ENCODE data around the gene GRIK4. TPM values are rescaled to one million over a fixed set of nuclear protein-coding genes. Genes with fewer than 3 reads are reported as not detected.

Gene GRIK4
- total RNA-seq, 1 experiment from 2014 or later = 3.3 TPM

DNA sequence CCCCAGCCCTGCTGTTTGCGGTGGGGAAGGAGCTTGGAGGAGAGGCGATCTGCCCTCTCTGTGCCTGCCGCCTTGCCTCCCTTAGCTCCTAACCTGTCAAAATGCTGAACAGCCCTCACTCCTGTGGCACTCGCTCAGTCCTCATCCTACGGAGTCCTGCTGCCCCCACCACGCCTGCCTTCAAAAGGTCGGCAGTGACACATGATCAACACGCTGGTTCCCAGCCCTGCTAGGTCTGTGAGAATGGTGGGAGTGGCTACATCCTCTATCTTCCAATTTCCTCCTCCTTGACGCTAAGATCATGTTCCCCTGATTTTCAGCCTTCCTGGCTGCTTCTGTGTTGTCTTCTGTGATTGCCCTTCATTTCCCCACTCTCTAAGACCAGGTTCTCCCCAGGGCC lies 392.1 kb downstream of the GRIK4 start:
- Mint-ChIP-seq H3K9me3 (no peaks in the 10 kb centered on the region), H3K27ac (no peak overlapping the region), H3K4me3 (no peak overlapping the region), H3K4me1 (peaks cover 9% of the 10 kb centered on the region), H3K27me3 (ENCODE audit: low read depth) (peaks cover 2% of the 10 kb centered on the region; the same call in 1 of the 2 replicates), H3K36me3 (no peaks in the 10 kb centered on the region)
- DNase-seq (ENCODE audit: low spot score) (no peak), ATAC-seq (0 out of 2 replicates have a peak, but pooled peaks have one; percentile 27)
- TF ChIP-seq, protein P1, sequence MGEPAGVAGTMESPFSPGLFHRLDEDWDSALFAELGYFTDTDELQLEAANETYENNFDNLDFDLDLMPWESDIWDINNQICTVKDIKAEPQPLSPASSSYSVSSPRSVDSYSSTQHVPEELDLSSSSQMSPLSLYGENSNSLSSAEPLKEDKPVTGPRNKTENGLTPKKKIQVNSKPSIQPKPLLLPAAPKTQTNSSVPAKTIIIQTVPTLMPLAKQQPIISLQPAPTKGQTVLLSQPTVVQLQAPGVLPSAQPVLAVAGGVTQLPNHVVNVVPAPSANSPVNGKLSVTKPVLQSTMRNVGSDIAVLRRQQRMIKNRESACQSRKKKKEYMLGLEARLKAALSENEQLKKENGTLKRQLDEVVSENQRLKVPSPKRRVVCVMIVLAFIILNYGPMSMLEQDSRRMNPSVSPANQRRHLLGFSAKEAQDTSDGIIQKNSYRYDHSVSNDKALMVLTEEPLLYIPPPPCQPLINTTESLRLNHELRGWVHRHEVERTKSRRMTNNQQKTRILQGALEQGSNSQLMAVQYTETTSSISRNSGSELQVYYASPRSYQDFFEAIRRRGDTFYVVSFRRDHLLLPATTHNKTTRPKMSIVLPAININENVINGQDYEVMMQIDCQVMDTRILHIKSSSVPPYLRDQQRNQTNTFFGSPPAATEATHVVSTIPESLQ (CRISPR knock-in tag; IDR thresholded peaks at IDR 0.05) = no peak
- no peak for TF ChIP-seq SP1 (CRISPR knock-in tag; conservative IDR thresholded peaks at IDR 0.05)
- TF ChIP-seq, protein P2, sequence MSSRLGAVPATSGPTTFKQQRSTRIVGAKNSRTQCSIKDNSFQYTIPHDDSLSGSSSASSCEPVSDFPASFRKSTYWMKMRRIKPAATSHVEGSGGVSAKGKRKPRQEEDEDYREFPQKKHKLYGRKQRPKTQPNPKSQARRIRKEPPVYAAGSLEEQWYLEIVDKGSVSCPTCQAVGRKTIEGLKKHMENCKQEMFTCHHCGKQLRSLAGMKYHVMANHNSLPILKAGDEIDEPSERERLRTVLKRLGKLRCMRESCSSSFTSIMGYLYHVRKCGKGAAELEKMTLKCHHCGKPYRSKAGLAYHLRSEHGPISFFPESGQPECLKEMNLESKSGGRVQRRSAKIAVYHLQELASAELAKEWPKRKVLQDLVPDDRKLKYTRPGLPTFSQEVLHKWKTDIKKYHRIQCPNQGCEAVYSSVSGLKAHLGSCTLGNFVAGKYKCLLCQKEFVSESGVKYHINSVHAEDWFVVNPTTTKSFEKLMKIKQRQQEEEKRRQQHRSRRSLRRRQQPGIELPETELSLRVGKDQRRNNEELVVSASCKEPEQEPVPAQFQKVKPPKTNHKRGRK (CRISPR knock-in tag; IDR thresholded peaks at IDR 0.05; ENCODE audit: borderline replicate concordance) = no peak
- TF ChIP-seq, protein P3, sequence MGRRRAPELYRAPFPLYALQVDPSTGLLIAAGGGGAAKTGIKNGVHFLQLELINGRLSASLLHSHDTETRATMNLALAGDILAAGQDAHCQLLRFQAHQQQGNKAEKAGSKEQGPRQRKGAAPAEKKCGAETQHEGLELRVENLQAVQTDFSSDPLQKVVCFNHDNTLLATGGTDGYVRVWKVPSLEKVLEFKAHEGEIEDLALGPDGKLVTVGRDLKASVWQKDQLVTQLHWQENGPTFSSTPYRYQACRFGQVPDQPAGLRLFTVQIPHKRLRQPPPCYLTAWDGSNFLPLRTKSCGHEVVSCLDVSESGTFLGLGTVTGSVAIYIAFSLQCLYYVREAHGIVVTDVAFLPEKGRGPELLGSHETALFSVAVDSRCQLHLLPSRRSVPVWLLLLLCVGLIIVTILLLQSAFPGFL (CRISPR knock-in tag; IDR thresholded peaks at IDR 0.05; ENCODE audit: borderline replicate concordance) = no peak
- TF ChIP-seq NR1H2 (CRISPR knock-in tag; IDR thresholded peaks at IDR 0.05) = no peak
- no peak for TF ChIP-seq ZBTB21 (CRISPR knock-in tag; IDR thresholded peaks at IDR 0.05; ENCODE audit: borderline replicate concordance)
- TF ChIP-seq, protein P4, sequence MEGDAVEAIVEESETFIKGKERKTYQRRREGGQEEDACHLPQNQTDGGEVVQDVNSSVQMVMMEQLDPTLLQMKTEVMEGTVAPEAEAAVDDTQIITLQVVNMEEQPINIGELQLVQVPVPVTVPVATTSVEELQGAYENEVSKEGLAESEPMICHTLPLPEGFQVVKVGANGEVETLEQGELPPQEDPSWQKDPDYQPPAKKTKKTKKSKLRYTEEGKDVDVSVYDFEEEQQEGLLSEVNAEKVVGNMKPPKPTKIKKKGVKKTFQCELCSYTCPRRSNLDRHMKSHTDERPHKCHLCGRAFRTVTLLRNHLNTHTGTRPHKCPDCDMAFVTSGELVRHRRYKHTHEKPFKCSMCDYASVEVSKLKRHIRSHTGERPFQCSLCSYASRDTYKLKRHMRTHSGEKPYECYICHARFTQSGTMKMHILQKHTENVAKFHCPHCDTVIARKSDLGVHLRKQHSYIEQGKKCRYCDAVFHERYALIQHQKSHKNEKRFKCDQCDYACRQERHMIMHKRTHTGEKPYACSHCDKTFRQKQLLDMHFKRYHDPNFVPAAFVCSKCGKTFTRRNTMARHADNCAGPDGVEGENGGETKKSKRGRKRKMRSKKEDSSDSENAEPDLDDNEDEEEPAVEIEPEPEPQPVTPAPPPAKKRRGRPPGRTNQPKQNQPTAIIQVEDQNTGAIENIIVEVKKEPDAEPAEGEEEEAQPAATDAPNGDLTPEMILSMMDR (IDR thresholded peaks at IDR 0.05) = no peak
- TF ChIP-seq, protein P5, sequence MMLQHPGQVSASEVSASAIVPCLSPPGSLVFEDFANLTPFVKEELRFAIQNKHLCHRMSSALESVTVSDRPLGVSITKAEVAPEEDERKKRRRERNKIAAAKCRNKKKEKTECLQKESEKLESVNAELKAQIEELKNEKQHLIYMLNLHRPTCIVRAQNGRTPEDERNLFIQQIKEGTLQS (CRISPR knock-in tag; conservative IDR thresholded peaks at IDR 0.05) = no peak
- TF ChIP-seq ZNF671 (CRISPR knock-in tag; IDR thresholded peaks at IDR 0.05) = no peak
- TF ChIP-seq RELA (CRISPR knock-in tag; IDR thresholded peaks at IDR 0.05; ENCODE audit: borderline replicate concordance) = no peak
- TF ChIP-seq FOXK1 (CRISPR knock-in tag; IDR thresholded peaks at IDR 0.05) = no peak
- TF ChIP-seq GTF2I (CRISPR knock-in tag; conservative IDR thresholded peaks at IDR 0.05) = no peak
- TF ChIP-seq ZNF263 (CRISPR knock-in tag; IDR thresholded peaks at IDR 0.05; ENCODE audit: low read depth) = no peak
- TF ChIP-seq CREB1 (CRISPR knock-in tag; IDR thresholded peaks at IDR 0.05) = no peak
- TF ChIP-seq, protein P6, sequence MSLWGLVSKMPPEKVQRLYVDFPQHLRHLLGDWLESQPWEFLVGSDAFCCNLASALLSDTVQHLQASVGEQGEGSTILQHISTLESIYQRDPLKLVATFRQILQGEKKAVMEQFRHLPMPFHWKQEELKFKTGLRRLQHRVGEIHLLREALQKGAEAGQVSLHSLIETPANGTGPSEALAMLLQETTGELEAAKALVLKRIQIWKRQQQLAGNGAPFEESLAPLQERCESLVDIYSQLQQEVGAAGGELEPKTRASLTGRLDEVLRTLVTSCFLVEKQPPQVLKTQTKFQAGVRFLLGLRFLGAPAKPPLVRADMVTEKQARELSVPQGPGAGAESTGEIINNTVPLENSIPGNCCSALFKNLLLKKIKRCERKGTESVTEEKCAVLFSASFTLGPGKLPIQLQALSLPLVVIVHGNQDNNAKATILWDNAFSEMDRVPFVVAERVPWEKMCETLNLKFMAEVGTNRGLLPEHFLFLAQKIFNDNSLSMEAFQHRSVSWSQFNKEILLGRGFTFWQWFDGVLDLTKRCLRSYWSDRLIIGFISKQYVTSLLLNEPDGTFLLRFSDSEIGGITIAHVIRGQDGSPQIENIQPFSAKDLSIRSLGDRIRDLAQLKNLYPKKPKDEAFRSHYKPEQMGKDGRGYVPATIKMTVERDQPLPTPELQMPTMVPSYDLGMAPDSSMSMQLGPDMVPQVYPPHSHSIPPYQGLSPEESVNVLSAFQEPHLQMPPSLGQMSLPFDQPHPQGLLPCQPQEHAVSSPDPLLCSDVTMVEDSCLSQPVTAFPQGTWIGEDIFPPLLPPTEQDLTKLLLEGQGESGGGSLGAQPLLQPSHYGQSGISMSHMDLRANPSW (CRISPR knock-in tag; conservative IDR thresholded peaks at IDR 0.05; ENCODE audit: low read depth) = no peak
- no peak for TF ChIP-seq HMGA2 (CRISPR knock-in tag; IDR thresholded peaks at IDR 0.05)
- no peak for TF ChIP-seq GABPB1 (CRISPR knock-in tag; IDR thresholded peaks at IDR 0.05)
- no peak for TF ChIP-seq PRRX2 (CRISPR knock-in tag; IDR thresholded peaks at IDR 0.05)
- TF ChIP-seq NR3C1 (CRISPR knock-in tag; conservative IDR thresholded peaks at IDR 0.05; ENCODE audit: low read depth) = no peak
- no peak for TF ChIP-seq EMX1 (CRISPR knock-in tag; IDR thresholded peaks at IDR 0.05)
- ChIA-PET CTCF (interaction anchor here (1.1 to 1.5 kb wide), 4 partner anchors 9 to 219 kb away, joined by 3 to 6 read pairs (median 4); no protein-coding TSS in a partner anchor), POLR2A (no interaction called here)

All from WTC11 (cell line).